ENCODE results near the gene MYEF2. TPM values are rescaled to one million over a fixed set of nuclear protein-coding genes. Genes with fewer than 3 reads are reported as not detected.

Gene MYEF2
- polyA plus RNA-seq, 3 donors: 84.5 to 127 (median 108) TPM

DNA sequence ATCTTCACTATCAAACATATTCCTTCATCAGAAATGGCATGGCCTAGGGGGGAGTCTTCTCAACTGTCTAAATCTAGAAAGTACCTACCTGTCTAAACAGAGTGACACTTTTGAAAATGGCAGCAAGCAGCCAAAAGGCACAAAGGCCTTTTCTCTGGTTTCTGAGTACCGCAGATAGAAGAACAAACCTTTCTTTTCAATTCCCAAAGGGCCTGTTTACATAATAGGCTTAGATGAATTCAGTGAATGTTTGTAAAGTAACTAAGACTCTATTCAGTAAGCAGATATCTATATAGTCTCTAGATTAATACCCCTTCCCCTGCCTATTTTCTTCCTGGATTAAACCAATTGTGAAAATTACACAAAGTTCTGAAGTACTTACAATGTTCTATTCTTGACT is 7.1 kb downstream of the MYEF2 start:
- DNase-seq (ENCODE audit: extremely low read depth in 1 of 11, low read depth in 9 of 11, low spot score in 4 of 11): no peak

DNA sequence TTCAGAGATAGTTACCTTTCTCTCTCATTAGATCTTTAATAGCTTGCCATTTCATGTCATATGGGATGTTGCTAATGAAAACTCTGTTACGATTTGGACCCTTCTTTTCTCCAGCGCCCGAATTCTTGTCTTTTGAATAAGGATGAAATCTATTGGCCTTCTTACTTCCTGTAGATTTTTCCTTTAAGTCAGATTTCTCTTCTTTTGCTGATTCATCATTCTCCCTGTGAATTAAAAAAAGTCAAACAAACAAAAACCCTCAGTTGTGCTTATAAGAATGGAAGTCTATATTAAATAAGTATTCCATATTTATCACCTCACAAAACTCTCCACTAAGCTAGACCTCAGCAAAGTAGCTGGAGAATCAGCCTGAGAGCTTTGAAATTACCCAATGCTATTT is 9.5 kb downstream of the MYEF2 start:
- no peak for DNase-seq (ENCODE audit: extremely low read depth in 1 of 11, low read depth in 9 of 11, low spot score in 4 of 11)

DNA sequence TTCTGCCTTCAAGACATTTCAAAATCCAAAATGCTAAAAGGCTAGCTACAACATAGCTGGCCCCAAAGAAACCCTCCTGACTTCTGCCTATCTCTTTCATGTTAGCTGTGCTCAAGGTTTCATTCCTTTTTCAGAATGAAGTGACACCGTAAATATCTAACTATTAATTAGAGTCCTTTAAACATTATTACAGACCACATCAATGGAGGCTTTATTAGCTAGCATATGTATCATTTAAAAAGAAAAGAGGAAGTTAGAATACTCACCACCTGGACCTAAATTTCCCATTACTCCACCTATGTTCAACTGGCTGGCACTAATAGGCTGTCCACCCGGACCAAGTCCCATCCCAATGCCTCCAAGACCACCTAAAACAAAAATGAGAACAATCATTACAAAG is 24.6 kb downstream of the MYEF2 start:
- no peak for DNase-seq (ENCODE audit: extremely low read depth in 1 of 11, low read depth in 9 of 11, low spot score in 4 of 11)

DNA sequence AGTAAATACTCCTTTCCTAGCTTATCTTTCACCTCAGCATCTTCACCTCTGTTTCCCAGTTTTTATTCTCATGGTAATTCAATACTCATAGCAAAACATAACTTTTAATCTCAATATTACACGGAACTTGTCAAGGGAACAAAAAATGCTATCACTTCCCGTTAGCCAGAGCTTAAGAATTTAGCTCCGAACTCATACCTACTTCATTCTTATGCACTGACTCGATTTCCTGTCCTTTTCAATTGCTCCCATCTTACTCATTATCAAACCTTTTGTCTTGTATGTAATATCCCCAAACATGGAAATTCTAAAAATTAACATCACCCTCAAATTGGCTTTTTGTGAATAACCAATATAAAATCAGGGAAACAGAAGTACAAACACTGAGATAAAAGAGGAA is 28.2 kb downstream of the MYEF2 start:
- DNase-seq (ENCODE audit: extremely low read depth in 1 of 11, low read depth in 9 of 11, low spot score in 4 of 11): no peak

DNA sequence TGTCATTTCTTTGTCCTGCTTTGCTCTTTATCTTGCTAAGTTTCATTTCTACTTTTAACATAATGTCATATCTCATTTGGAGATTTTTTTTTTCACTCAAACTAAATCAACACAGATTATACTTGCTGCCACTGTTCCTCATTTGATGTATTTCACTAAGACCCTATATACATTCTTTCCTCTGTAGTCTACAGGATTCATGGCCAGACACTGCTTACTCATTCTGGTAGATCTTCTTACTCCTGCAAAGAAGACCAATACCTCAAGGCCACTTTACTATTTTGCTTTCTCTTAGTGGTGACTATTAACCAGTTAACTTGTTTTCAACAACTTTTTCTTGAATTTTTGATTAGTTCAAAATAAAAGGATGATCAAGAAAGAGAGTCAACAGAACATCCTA is 30.7 kb downstream of the MYEF2 start:
- no peak for DNase-seq (ENCODE audit: extremely low read depth in 1 of 11, low read depth in 9 of 11, low spot score in 4 of 11)

DNA sequence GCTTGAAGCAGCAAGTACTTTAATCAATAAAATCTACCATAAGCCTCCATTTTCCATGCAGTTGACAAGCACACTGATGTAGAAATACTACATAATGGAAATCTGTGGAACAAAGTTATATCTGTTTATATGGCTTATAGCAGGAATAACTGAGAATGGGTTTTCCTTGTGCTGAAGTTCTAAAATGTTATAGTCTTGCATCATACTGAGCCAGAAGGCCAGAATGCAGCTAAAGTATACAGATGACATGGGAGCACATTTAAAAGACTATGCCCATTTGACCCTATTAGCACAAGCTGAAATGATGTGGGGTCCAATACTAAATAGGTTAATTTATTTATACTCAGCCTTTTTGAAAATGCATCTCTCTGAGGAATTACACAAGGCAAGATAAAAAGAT is 32.2 kb downstream of the MYEF2 start:
- DNase-seq (ENCODE audit: extremely low read depth in 1 of 11, low read depth in 9 of 11, low spot score in 4 of 11): no peak

DNA sequence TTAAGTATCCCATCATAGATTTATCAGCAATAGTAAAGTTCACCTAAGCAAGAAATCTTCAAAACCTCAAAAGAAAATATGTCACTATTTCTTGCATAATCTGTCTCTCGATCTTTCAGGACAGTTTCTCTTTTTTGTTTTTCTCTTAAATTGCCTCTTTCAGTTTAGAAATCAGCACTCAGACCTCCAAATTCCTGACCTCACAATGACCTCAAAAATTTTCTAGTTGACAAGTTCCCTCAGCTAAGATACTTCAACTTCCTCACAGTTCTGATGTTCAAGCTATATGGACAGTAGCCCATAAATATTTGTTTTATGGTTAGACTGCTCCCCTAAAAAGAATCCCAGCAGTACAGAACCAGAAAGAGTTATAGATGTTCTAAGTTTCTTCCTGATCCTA is 33.2 kb downstream of the MYEF2 start:
- DNase-seq (ENCODE audit: extremely low read depth in 1 of 11, low read depth in 9 of 11, low spot score in 4 of 11): no peak

DNA sequence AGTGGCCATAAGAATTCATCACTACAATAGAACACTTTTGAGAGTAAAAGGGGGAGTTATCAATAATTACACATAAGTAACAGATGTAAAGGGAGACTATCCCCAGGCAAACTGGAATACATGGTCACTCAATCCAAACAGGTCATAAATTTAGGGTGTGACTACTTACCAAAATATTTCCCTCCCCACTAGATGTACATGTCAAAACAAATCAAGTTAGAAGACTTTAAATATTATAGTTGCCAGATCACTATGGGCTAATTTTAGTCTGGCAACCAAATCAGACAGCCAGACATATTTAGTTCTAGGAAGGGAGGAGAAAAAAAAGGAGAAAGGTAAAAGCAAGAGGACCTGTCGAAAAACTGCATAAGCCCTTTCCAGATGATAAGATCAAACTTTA is 34.2 kb downstream of the MYEF2 start:
- DNase-seq (ENCODE audit: extremely low read depth in 1 of 11, low read depth in 9 of 11, low spot score in 4 of 11): no peak

DNA sequence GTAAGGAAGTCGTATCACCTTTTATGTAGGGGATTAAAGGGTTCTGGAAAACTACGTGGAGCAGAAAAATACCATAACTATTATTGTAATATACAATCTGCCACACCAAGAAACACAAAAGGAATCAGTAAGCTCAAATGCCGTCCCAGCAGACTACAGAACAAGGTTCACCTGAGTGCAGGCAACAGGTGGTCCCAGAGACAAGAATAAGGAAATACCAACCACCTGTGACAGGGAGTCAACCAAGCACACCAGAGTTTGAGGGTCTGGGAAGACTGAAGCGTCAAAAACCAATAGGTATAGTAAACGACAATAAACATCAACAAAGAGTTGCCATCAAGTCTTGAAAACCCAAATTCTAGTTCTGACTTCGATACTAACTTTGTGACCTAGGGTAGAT is 45.2 kb downstream of the MYEF2 start:
- no peak for DNase-seq (ENCODE audit: extremely low read depth in 1 of 11, low read depth in 9 of 11, low spot score in 4 of 11)

DNA sequence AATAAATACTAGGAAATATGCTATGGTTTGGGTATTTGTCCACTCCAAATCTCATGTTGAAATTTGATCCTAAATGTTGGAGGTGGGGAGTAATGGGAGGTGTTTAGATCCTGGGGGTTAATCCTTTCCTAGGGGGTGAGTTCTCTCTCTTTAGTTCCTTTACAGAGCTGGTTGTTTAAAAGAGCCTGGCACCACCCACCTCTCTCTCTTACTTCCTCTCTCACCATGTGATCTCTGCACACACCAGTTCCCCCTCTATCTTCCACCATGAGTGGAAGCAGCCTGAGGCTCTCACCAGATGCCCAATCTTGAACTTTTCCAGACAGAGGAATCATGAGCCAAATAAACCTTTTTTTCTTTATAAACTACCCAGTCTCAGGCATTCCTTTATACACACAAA is 46.8 kb downstream of the MYEF2 start:
- DNase-seq (ENCODE audit: extremely low read depth in 1 of 11, low read depth in 9 of 11, low spot score in 4 of 11): no peak

DNA sequence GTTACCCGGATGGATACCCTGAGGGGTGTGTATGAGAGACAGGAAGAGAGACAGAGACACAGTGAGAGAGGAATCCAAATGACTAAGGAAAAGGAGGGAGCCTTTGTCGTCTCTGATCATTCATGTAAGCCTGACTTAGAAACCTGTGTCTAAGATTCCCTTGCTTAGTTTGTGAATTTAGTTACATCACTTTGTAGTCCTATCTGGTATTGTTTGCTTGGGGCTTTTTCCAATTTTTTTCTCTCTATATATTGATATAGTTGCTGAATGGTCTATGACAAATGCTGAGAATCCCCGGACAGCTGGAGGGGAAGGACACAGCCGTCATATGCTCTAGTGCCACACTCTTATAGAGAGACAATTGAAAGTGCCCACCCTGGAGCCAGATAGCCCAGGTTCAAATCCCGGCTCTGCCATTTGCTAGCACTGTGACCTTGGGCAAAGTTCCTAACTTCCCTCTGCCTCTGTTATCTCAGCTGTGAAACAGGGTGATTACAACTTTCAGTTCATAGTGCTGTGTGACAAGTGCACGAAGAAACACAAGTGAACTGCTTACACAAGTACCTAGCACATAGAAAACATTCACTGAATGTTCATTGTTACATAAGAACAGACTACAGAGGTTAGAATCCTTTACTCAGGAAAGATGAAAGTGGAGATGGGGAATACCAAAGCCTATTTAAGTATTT is 51.3 kb downstream of the MYEF2 start:
- no peak for DNase-seq (ENCODE audit: extremely low read depth in 1 of 11, low read depth in 9 of 11, low spot score in 4 of 11)

DNA sequence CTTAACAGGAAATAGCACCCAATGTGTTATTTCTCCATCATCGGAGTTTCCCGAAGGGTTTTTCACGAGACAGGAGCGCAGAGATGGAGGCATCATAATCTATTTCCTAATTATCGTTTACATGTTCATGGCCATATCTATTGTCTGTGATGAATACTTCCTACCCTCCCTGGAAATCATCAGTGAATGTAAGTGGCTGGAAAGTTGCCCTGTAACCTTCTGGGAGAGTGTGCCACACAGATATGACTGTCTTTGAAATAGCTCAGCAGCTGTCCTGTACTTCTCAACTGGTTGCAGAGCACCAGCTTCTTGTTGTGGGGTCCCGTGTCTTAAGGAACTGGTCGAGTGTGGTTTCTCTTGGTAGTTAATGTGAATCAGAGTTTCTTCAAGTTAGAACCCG is 56.2 kb downstream of the MYEF2 start:
- no peak for DNase-seq (ENCODE audit: extremely low read depth in 1 of 11, low read depth in 9 of 11, low spot score in 4 of 11)

DNA sequence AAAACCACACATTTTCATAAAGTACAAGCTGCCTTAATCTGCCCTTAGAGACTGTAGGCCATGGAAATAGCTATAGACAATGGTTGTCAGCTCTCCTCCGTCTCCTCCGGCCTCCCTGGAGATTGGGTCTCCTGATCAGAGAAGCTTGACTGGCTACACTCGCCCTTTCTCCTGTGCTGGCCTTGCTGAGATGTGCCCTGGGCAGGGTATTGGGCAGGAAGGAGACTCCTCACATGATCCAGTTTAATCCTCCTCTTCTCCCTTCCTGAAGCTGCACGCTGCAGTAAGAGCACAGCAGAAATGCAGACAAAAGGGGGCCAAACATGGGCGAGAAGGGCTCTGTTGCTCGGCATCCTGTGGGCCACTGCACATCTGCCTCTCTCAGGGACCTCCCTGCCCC is 57.4 kb downstream of the MYEF2 start, which contains the start of gene SLC24A5:
Gene SLC24A5 (plus strand): TSS at position 246 of the 400 bp plus-strand sequence. CDS start 55 bp downstream, at position 301.
- no peak for DNase-seq (ENCODE audit: extremely low read depth in 1 of 11, low read depth in 9 of 11, low spot score in 4 of 11)

DNA sequence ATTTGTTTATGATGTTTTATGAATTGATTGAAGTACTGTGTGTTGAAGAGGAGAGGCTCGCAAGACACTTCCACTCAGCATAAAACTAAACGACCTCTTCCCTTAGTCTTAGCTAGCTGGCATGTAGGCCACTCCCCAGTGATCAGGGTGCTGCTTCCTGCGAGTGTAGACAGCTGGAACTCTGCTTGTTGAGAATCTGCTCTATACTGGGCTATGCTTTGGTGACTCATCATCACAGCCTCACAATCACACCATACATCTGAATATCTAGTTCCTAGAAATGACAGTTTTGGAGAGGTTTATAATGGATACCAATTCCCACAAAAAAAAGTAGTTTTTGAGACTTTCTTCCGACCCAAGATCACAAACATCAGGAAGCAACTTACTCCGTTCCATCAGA is 58.8 kb downstream of the MYEF2 start:
- no peak for DNase-seq (ENCODE audit: extremely low read depth in 1 of 11, low read depth in 9 of 11, low spot score in 4 of 11)

DNA sequence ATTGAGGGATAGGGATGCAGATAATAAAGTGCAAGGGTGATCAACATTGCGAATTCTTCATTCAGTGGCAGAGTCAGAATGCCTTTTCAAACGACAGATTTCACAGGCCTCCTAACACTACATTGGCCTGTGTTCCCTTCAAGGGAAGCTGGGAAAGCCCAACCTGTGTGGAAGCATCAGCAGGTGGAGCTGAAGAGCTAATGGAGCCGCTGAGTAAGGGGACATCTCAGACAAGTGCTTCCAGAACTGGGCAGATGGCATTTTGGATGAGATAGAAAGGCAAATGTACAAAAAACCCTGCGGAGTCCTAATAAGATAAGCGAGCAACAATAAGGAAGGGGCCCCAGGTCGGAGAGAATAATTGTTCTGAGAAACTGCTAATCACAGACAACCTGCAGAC is 65.9 kb downstream of the MYEF2 start:
- DNase-seq (ENCODE audit: extremely low read depth in 1 of 11, low read depth in 9 of 11, low spot score in 4 of 11): peak in 2 of 11 donors; percentile 16 to 21

DNA sequence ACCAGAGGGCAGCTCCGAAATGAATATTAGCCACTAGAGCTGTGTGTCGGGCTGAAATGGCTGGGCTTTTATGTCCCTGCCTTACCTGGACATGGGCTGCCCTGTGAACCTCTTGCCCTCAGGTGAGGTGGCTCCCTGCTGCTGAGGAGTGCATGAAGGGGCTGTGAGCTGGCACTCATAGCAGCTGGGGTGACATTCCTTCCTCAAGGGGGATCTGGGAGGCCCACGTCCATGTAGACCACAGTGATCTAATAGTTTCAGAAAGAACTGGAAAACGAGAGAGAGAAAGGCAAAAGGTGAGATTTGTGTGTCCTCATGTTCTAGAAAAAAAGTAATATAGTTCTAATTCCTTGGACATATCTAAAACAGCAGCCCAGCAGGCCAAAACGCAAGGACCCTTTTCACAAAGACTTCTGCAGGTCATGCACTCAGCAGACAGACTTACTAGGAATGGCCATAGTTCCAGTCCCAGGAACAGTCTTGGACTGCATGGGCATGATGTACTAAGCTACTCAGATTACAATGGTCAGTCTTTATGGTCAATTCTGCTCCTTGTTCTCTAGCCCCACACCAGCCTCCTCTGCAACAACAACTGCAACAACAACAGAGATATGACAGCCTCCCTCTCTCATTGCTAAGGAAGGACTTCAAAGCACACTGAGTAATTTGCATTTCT is 68.1 kb downstream of the MYEF2 start:
- DNase-seq (ENCODE audit: extremely low read depth in 1 of 11, low read depth in 9 of 11, low spot score in 4 of 11): no peak

DNA sequence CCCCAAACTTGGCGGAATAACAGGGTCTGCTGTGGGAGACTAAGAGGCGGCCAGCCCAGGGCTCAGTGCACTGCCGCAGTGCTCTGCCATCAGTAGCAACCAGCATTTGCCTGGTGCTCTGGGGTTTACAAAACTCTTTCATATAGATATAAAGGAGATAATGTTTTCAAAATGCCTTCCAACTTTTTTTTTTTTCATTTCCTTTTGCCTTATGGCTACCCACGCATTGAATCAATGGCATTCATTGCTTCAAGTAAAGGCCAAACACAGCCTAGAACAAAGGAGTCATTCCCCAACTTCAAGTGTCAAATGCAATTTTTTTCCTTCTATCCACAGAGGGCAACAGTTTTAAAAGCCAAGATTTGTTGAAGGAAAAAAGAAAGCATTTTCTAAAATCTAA is 68.9 kb downstream of the MYEF2 start:
- no peak for DNase-seq (ENCODE audit: extremely low read depth in 1 of 11, low read depth in 9 of 11, low spot score in 4 of 11)

DNA sequence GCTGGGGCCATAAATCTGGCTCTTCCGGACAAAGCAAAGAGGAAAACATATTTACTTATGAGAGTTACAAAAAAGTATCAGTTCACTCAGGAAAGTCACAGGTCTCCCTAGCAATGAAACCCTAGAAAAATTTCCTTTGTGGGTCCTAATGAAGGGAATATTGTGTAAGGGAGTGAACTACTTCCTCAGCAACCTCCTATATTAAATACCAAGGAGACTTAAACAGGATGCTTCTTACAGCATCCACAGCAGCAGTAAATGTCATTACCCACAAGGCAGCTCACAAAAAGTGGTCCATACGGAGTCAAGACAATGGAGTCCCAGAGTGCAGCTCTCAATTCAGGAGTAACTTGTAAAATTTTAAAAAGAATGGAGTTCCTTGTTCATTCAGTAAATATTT is 72.2 kb downstream of the MYEF2 start:
- no peak for DNase-seq (ENCODE audit: extremely low read depth in 1 of 11, low read depth in 9 of 11, low spot score in 4 of 11)

DNA sequence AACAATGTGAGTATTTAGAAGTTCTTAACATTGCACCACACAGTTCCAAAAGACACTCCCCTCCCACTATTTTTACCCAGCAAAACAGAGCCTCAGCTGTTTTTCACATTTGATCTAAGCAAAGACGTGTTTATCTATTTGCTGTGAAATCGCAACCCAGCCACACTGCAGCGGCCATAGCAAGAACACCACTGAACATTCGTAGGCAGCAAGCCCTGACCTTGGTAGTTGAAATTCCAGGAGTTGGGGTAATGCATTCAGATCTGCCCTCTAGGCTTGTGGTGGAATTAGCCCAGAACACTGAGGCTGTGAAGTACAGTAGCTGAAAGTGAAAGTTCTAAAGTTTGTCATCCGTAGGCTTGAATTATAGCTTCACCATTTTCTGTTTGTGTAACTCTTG is 74.4 kb downstream of the MYEF2 start:
- DNase-seq (ENCODE audit: extremely low read depth in 1 of 11, low read depth in 9 of 11, low spot score in 4 of 11): no peak

DNA sequence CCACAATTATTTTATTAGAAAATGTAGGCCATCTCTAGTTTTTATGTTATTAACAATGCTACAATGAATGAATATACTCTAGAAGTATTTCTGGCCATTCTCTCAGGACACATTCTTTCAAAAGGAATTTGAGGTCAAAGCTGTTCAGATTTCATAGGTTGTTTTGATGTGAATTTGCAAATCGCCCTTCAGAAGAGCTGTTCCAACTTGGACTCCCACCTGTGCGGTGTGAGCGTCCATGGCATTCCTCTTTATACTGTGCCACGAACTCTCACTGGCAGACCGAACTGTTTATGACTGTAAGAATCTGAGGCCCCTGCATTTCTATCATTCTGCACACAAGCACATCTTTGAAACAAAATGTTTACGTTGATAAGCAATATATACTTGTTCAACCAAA is 75.9 kb downstream of the MYEF2 start:
- DNase-seq (ENCODE audit: extremely low read depth in 1 of 11, low read depth in 9 of 11, low spot score in 4 of 11): no peak

DNA sequence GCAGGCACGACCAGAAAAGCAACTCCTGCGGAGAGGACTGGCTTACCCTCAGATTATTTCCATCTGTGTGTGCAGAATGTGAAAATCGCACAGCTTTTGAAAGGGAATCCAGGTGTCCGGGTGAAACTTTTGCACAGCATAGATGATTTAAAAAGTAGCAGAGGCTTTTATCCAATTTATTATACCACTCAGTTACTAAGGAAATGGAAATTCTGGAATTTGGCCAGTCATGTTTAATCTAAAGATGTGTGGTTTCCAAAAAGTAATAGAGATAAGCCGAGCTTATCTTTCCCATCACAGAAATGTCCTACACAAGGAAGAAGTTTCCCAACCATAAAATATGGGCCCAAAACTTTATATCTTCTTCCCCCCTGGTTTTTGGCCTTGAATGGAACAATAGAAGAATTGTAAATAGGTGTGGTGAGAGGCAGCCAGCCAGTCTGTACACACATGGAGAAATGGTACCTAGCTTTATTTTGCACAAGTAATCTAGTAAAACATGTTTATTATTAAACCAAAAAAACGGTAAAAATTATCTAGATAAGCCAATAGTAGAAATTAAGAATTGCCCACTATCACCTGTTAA is 76.6 kb downstream of the MYEF2 start:
- DNase-seq (ENCODE audit: extremely low read depth in 1 of 11, low read depth in 9 of 11, low spot score in 4 of 11): no peak
